DMS53 (cell line): Measurements from ENCODE around the gene ZMIZ1.

Experiments
- DNase-seq: peaks from one replicate; lab custom pipeline; 2025; lab: John Stamatoyannopoulos, UW

Gene ZMIZ1

GRCh38 chr10:79232864-79233263 is 164.1 kb downstream of the ZMIZ1 start:
- DNase-seq = no peak

- DNase-seq = no peak
Measured at GRCh38 chr10:79234391-79235315, 165.9 kb downstream of the ZMIZ1 start.

DNA sequence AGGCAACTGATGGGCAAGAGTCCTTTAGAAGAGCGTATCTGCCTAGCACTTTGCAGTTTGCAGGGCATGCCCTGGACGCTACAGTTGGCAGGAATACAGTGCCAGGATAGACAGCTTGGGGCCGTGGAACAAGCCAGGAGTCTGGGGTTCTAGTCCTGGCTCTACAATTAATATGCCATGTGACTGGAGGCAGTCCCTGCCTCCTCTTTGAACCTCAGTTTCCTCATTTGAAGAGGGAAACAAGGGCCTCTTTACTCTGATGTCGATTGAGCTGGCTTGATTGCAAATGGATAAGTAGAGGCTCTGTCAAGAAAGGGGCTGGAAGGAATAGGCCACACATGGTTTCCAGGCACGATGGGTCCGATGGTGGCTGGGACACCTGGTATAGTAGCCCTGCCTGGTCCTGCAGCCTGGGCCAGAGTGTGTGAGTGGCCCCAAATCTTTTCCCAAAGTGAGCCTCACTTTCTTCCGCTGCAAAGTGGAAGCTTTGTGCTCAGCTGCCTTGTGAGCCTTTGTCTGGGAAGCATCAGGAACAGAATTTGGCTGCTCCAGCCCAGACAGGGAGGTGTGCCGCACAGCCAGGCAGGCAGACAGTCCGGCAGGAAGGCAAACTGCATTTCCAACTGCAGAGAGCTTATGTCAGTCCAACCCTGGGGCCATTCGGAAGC is 167.1 kb downstream of the ZMIZ1 start:
- DNase-seq = no peak

GRCh38 chr10:79236433-79236765 is 167.6 kb downstream of the ZMIZ1 start:
- DNase-seq = no peak

DNA sequence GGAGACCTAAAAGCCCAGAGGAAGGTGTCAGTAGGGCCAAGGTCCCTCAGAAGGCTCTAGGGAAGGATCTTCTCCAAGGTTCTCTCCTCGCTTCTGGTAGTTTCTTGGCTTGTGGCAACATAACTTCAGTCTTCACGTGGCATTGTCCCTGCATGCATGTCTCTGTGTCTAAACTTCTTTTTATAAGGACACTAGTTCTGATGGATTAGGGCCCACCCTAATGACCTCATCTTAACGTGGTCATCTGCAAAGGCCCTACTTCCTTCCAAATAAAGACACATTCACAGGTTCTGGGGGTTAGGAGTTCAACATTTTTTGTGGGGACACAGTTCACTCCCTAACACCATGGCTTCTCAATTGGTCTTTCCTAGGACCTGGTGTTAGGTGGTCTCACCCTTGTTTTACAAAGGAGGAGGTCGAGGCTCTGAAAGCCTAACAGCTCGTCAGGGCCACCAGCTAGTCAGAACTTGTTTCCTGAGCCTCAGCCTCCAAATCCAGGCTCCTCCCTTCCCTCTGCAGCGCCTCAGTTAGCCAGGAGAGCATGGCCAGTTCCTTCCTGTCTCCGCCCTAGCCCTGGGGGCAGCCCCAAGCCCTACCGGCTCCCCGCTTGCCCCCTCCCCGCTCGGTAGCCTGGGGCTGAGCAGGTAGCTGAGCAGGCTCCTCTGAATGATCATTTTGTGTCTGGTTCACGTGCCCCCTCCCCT is 168.8 kb downstream of the ZMIZ1 start:
- DNase-seq = no peak

DNA sequence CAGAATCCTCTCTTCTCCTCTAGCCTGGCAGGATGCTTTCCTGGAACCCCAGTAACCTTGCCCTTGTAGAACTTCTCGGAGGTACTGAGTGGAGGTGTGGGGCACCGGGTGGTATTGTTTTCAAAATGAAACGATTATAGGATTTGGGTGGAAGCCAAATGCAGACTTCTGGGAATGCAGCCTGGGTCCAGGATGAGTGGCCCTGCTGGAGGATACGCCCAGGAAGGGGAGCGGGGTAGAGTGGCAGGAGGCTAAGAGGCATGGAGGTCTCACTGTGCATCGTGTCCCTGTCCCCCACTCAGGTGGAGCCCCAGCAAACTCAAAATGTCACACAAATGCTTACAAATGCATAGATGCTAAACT is 169.4 kb downstream of the ZMIZ1 start:
- DNase-seq = no peak

GRCh38 chr10:79238606-79239005 is 169.8 kb downstream of the ZMIZ1 start:
- no peak for DNase-seq

DNA sequence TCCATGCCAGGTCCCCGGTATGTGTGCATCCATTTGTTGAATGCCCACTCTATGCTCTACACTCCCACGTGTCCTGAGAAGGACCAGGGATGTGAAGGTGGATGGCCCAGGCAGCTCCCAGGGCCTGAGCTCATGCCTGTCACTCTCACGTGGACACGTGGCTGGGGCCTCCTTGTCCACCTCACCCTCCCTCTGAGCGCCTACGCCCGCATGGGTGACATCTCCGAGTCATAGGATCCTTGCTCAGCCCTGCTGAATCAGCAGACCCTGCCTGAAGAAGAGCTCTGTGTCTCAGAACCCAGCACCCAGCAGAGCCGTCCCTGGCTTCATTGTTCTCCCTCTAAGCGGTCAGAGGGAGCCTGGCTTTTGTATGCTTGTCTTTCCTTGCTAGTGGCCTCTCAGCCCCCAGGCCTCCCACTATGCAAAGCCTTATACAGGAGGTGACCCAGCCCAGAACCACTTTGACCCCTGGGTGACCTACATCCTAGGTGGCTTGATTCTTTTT is 170.6 kb downstream of the ZMIZ1 start:
- no peak for DNase-seq

GRCh38 chr10:79239924-79240581 is 171.3 kb downstream of the ZMIZ1 start:
- no peak for DNase-seq

DNA sequence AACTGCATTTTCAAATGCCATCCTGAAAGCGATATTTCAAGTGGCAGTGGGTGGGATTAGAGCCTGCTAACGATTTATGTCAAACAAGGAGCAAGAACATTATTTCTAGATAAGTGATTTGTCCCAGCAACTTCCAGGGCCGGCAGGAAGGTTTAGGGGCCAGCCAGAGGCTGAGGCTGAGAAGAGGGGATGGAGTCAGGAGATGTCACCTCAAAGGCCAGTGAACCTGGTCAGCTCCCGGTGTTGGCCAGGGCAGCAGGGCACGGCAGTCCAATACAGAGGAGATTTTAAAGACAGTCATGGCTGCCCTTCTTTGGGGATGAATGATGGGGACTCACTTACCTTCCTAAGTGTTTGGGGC is 172.8 kb downstream of the ZMIZ1 start:
- no peak for DNase-seq

GRCh38 chr10:79241990-79242619 is 173.3 kb downstream of the ZMIZ1 start:
- no peak for DNase-seq

GRCh38 chr10:79242620-79243152 is 173.9 kb downstream of the ZMIZ1 start:
- DNase-seq = no peak

DNA sequence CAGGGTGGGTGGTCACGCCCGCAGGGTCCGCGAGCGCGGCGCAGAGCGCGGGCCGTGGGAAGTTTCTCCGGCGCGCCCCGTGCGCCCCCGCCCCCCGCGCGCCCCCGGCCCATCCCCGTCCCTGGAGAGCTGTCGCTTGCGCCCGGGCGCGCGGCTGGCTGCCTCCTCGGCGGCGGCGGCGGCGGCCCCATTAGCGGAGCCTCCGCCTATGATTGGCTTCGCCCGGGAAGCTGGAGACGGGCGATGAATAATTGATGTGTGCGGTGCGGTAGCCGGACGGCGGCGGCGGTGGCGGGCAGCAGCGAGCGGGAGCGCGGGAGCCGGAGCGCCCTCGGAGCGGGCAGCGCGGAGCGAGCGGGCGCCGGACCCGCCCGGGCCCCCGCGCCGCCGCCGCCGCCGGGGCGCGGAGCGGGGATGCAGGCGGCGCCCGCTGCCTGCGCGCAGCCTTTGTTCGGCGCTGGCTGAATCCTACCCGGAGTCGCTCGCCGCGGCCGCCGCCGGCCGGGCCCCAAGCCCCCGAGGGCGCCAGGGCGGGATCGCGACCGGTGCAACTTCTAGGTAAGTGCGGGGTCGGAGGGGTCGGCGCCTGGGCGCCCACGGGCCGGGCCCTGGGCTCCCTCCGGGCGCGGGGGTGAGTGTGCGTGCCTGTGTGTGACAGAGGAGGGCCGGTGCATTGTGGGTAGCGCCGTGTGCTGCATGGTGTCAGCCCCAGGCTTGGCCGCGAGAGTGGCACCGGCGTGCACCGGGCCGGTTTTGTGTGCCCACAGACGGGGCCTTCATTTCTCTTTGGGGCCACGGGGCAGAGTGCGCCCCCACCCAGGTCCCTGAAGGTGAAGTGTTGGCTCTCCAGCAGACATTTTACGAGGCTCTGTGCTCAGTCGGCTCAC is 174.7 kb downstream of the ZMIZ1 start:
- no peak for DNase-seq

DNA sequence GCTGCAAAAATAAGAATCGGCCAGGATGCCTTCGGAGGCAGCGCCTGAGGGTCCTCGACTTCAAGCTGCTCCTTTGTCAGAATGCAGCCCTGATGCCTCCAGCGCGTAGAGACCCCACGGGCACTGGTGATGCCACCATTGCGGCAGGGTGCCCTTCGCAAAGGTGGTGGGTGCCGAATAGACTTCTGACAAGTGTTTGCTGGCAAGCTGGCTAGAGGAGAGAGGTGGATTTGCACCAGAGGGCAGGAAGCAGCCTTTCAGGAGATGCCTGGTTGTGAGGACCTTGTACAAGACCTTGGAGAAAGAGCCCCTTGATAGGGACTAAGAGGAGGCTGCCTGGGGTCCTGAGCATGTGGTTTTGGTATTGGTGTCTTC is 175.3 kb downstream of the ZMIZ1 start:
- no peak for DNase-seq

DNA sequence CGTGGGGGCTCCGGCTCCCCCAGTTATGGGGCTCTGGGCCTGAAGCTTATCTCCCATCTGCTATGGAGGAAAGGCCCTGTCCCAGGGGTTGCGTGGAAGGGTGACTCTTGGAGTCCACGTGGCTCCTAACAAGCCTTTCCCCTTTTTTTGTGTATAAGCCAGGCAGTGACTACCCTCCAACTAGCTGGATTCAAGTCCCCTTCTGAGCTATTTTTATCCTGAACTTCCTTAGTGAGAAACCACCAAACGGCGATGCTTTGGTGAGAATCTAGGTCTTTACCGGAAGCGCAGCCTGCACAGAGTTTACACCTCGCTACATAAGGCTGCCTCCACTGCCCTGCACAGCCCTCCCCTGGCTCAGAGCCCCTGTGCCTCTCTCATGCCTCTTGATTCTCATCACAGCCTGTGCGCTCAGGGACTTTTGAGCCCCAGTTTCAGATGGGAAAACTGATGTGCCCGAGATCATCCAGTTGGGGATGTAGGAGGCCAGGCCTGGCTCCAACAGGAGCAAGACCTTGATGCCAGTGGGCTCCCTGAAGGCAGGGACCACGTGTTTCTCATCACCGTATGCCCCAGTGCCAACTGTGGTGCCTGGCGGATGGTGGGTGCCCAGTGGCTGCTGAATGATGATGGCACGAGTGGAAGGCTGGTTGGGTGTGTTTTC is 176.2 kb downstream of the ZMIZ1 start:
- no peak for DNase-seq

DNA sequence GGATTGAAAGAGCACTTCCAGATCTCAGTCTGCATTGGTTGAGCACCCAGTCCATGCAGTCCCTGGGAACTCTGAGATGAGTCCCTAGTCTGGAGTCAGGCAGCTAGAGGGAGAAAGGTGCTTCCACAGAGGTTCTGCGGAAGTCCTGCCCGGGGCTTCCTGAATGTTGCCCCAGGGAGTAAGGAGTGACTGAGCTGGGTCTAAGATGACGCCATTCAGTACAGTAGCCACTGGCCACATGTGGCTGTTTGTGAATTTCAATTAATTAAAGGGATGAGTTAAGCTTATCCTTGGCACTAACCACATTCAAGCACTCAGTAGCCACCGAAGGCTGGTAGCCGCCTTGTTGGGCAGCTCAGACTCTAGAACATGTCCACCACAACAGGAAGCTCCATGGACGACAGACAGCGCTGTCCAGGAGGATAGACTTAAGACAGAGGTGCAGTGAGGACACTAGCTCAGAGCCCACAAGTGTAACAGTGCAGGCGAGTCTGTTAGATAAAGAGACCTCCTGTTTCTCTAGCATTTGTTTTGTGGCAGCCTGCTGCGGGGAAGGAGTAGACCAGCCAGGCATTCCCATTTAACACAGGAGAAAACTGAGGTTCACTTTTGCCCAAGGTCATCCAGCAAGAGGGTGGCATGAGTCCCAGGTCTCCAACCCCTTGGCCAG is 176.9 kb downstream of the ZMIZ1 start:
- no peak for DNase-seq

- no peak for DNase-seq
Measured at GRCh38 chr10:79246209-79246581, 177.4 kb downstream of the ZMIZ1 start.

DNA sequence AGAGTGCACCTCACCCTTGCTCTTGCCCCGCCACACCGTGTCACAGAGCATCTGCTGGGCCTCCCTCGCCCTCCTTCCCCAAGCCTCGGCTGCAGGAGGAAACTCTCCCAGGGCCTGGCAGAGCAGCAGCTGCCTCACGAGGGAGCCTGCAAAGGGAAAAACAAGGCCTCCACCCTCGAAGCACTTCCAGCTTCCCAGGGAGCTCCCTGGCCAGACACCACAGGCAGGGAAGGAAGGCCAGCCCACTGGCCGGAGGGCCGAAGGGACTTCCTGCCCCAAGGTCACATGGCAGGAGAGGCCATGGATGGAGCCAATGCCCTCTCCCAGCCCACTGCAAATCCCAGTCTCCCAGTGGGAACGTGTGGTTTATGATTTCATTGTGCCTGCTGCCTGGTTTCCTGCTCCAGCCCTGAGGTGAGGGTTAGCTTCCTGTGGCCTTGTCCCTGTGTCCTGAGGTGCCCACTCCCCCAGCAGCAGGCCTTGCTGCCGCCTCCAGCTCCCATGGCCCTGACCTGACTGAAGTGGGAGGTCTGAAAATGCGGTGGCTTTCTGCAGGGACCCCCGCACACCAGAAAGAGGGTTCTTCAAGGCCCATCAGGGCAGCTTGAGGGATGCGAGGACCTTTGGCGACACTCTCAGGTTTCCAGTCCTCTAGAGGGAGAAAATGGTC is 178.0 kb downstream of the ZMIZ1 start:
- no peak for DNase-seq
